HCT116 (cell line): Measurements from ENCODE around the gene PRKAR1A. TPM values are rescaled to one million over a fixed set of nuclear protein-coding genes. Genes with fewer than 3 reads are reported as not detected.

Experiments
- ATAC-seq: fragments of 200-7000 bp; cut with Tn5 transposase; 2 replicates; pipeline ENCODE4 v1.9.1; 2020; ENCODE audit warnings: mild to moderate bottlenecking, moderate library complexity
- BruUV-seq: library from RNA; stranded (reverse); fragments of 400-500 nt; replicated peaks from 2 replicates; lab custom pipeline; 2021; lab: Mats Ljungman, UMichigan
- CTCF ChIA-PET: fragments of 300-600 bp; sonication (Branson Sonifier 250); formaldehyde crosslinking; loops from one replicate; lab custom pipeline; 2021; ENCODE audit warnings: antibody characterized with exemption; lab: Charles Lee
- POLR2A ChIA-PET: fragments of 300-600, 350-600 bp; sonication (Branson Sonifier 250); formaldehyde crosslinking; loops from one replicate; lab custom pipeline; 2021; ENCODE audit warnings: antibody characterized with exemption; lab: Charles Lee
- RAD21 ChIA-PET, 2 experiments: fragments of 300-600 bp; sonication (Branson Sonifier 250); formaldehyde crosslinking; loops; one replicate each; lab custom pipeline; 2023; ENCODE audit warnings: low total read pairs in 2 of 2; ENCODE audit not compliant: uncharacterized antibody in 2 of 2, unreplicated experiment in 2 of 2, low non-redundant PET in 1 of 2; lab: Charles Lee
- DNase-seq: peaks from one replicate; pipeline ENCODE4 v3.0.0-alpha.2; 2010; ENCODE audit warnings: low read depth, low spot score
- H2AFZ ChIP-seq: fragments of 200-600 bp; shearing (Covaris generic), sonication (generic); 2 replicates; pipeline ENCODE4 v1.6.1; 2017; ENCODE audit warnings: low read depth, mixed run types, mixed read lengths, antibody characterized with exemption, low read length; ENCODE audit not compliant: poor library complexity, severe bottlenecking
- H3K27ac ChIP-seq: 2 replicates; pipeline ENCODE4 v1.5.1; 2012; ENCODE audit warnings: low read depth, low read length
- H3K27me3 ChIP-seq: fragments of 200-600 bp; sonication (generic); 2 replicates; pipeline ENCODE4 v1.6.1; 2016; ENCODE audit warnings: mixed run types, low read length, mixed read lengths; ENCODE audit not compliant: insufficient read depth
- H3K36me3 ChIP-seq, 2 experiments: fragments of 200-500 bp in 1 of 2; fragments of 200-600 bp in 1 of 2; sonication (Bioruptor generic) in 1 of 2; sonication (generic) in 1 of 2; 2 replicates each; pipeline versions ENCODE4 v1.5.1 to v1.6.1; 2014 to 2016; ENCODE audit warnings: low read length in 2 of 2, inconsistent platforms in 1 of 2, mixed read lengths in 1 of 2, mixed run types in 1 of 2; ENCODE audit not compliant: insufficient read depth in 2 of 2, control insufficient read depth in 1 of 2
- H3K4me1 ChIP-seq, 2 experiments: fragments of 200-600 bp in 1 of 2; sonication (generic) in 1 of 2; 2 replicates each; pipeline versions ENCODE4 v1.5.1 to v1.6.1; 2012 to 2017; ENCODE audit warnings: low read length in 2 of 2, inconsistent platforms in 1 of 2, mild to moderate bottlenecking in 1 of 2, mixed read lengths in 1 of 2, mixed run types in 1 of 2, moderate library complexity in 1 of 2; ENCODE audit not compliant: insufficient read depth in 2 of 2, control insufficient read depth in 1 of 2
- H3K4me2 ChIP-seq: fragments of 200-600 bp; sonication (generic); 2 replicates; pipeline ENCODE4 v1.6.1; 2017; ENCODE audit warnings: mixed run types, low read length, mixed read lengths
- H3K4me3 ChIP-seq, 2 experiments: fragments of 200-600 bp in 1 of 2; sonication (generic) in 1 of 2; replicated peaks in 1 of 2; 2 replicates each; pipeline ENCODE4 v1.5.1; 2011 to 2016; ENCODE audit warnings: low read length in 2 of 2, control low read depth in 1 of 2, low read depth in 1 of 2, mild to moderate bottlenecking in 1 of 2, mixed read lengths in 1 of 2, mixed run types in 1 of 2
- H3K79me2 ChIP-seq: fragments of 200-600 bp; sonication (generic); 2 replicates; pipeline ENCODE4 v1.6.1; 2017; ENCODE audit warnings: mild to moderate bottlenecking, mixed run types, low read length, moderate library complexity, mixed read lengths; ENCODE audit not compliant: insufficient read depth
- H3K9ac ChIP-seq: fragments of 200-600 bp; sonication (generic); 2 replicates; pipeline ENCODE4 v1.6.1; 2016; ENCODE audit warnings: low read length, mixed read lengths
- H3K9me2 ChIP-seq: fragments of 200-600 bp; sonication (generic), shearing (Covaris generic); 2 replicates; pipeline ENCODE4 v1.6.1; 2017; ENCODE audit warnings: mixed run types, mild to moderate bottlenecking, moderate library complexity; ENCODE audit not compliant: insufficient read depth
- H3K9me3 ChIP-seq, 2 experiments: fragments of 200-500 bp in 1 of 2; fragments of 200-600 bp in 1 of 2; sonication (Bioruptor generic) in 1 of 2; sonication (generic) in 1 of 2; 2 replicates each; pipeline ENCODE4 v1.6.1; 2014 to 2017; ENCODE audit warnings: low read length in 2 of 2, mixed read lengths in 2 of 2, inconsistent platforms in 1 of 2, low read depth in 1 of 2, mild to moderate bottlenecking in 1 of 2, mixed run types in 1 of 2, moderate library complexity in 1 of 2; ENCODE audit not compliant: control insufficient read depth in 1 of 2, insufficient read depth in 1 of 2
- H4K20me1 ChIP-seq: fragments of 200-600 bp; sonication (generic), shearing (Covaris generic); 2 replicates; pipeline ENCODE4 v1.6.1; 2017; ENCODE audit warnings: mixed run types, mild to moderate bottlenecking, moderate library complexity; ENCODE audit not compliant: insufficient read depth
- CBX3 ChIP-seq: IDR thresholded peaks from 2 replicates; pipeline ENCODE4 v1.6.1; 2012; ENCODE audit warnings: low read depth
- ELF1 ChIP-seq: IDR thresholded peaks from 2 replicates; pipeline ENCODE4 v1.6.1; 2012; ENCODE audit warnings: low read depth, borderline replicate concordance
- EZH2 ChIP-seq: fragments of 200-600 bp; sonication (generic); IDR thresholded peaks from 2 replicates; pipeline ENCODE4 v1.6.1; 2017; ENCODE audit warnings: antibody characterized with exemption, mixed run types
- EZH2phosphoT487 ChIP-seq: fragments of 200-600 bp; IDR thresholded peaks from 2 replicates; pipeline ENCODE4 v1.6.1; 2018; ENCODE audit warnings: antibody characterized with exemption, borderline replicate concordance
- JUND ChIP-seq: IDR thresholded peaks from 2 replicates; pipeline ENCODE4 v1.6.1; 2012
- POLR2A ChIP-seq: IDR thresholded peaks from 2 replicates; pipeline ENCODE4 v1.7.0; 2011; ENCODE audit warnings: borderline replicate concordance; ENCODE audit not compliant: insufficient read depth, insufficient read length; ENCODE audit errors: extremely low read depth
- POLR2AphosphoS5 ChIP-seq: IDR thresholded peaks from 2 replicates; pipeline ENCODE4 v1.6.1; 2011; ENCODE audit warnings: mild to moderate bottlenecking, low read depth, low read length, moderate library complexity
- SP1 ChIP-seq: IDR thresholded peaks from 2 replicates; pipeline ENCODE4 v1.6.1; 2012; ENCODE audit warnings: low read depth
- TCF7L2 ChIP-seq: IDR thresholded peaks from 2 replicates; pipeline ENCODE4 v1.7.0; 2011; ENCODE audit warnings: borderline replicate concordance, inconsistent platforms; ENCODE audit not compliant: insufficient read depth, insufficient read length; ENCODE audit errors: extremely low read depth
- YY1 ChIP-seq: IDR thresholded peaks from 2 replicates; pipeline ENCODE4 v1.6.1; 2011; ENCODE audit warnings: low read length, low read depth, moderate library complexity, mild to moderate bottlenecking; ENCODE audit not compliant: insufficient replicate concordance; ENCODE audit errors: extremely low read depth
- intact Hi-C: fragments of 100-400 bp; cut with micrococcal nuclease; formaldehyde crosslinking; loops from 2 replicates; pipeline ENCODE4 v1.10.0; 2022
- total RNA-seq: library from RNA; stranded (reverse); gene quantifications from one replicate; pipeline ENCODE4 v1.2.1, GENCODE V29; 2021; ENCODE audit not compliant: unreplicated experiment
- TF ChIP-seq, protein P1 (sequence below): IDR thresholded peaks from 2 replicates; pipeline ENCODE4 v1.6.1; 2012
- TF ChIP-seq, protein P2 (sequence below): IDR thresholded peaks from 2 replicates; pipeline ENCODE4 v1.6.1; 2012

Gene PRKAR1A
- total RNA-seq, 1 experiment from 2014 or later, result 295 TPM

- no TSS peak for BruUV-seq
- Histone ChIP-seq H3K9me2 (no peaks in the 10 kb centered on the region), H3K4me1 (no peaks in the 10 kb centered on the region), H3K4me2 (no peak overlapping the region), H3K4me3 (no peak overlapping the region), H3K9ac (no peak overlapping the region), H2AFZ (no peak overlapping the region), H3K79me2 (no peaks in the 10 kb centered on the region), H3K27ac (no peak overlapping the region), H3K9me3 (no peaks in the 10 kb centered on the region), H3K27me3 (no peaks in the 10 kb centered on the region), H4K20me1 (no peaks in the 10 kb centered on the region), H3K36me3 (no peaks in the 10 kb centered on the region)
- DNase-seq (no peak), ATAC-seq (no peak)
- intact Hi-C loops, result no loop called here
- CTCF ChIA-PET, result no interaction called here
- POLR2A ChIA-PET, result no interaction called here
- TF ChIP-seq JUND, result no peak
- no peak for TF ChIP-seq EZH2
- no peak for TF ChIP-seq EZH2phosphoT487
- TF ChIP-seq POLR2A, result no peak
- no peak for TF ChIP-seq POLR2AphosphoS5
- TF ChIP-seq, protein P1, sequence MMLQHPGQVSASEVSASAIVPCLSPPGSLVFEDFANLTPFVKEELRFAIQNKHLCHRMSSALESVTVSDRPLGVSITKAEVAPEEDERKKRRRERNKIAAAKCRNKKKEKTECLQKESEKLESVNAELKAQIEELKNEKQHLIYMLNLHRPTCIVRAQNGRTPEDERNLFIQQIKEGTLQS, result no peak
- TF ChIP-seq, protein P2, sequence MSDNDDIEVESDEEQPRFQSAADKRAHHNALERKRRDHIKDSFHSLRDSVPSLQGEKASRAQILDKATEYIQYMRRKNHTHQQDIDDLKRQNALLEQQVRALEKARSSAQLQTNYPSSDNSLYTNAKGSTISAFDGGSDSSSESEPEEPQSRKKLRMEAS, result no peak
- TF ChIP-seq TCF7L2, result no peak
- no peak for TF ChIP-seq YY1
- TF ChIP-seq SP1, result no peak
- no peak for TF ChIP-seq CBX3
- TF ChIP-seq ELF1, result no peak
- RAD21 ChIA-PET, result no interaction called here
Measured at GRCh38 chr17:68595986-68596385, 83.8 kb downstream of the PRKAR1A start.
